Gastroesophageal sphincter (tissue), 3 donors: ENCODE measurements around the gene HELZ.

ENCODE experiments used
- EP300 ChIP-seq: sonication (generic); formaldehyde crosslinking; IDR thresholded peaks from one replicate; pipeline ENCODE4 v1.6.1; 2017; ENCODE audit warnings: antibody characterized with exemption, mild to moderate bottlenecking
- POLR2A ChIP-seq, 2 donors: fragments of 450-650 bp; IDR thresholded peaks; one replicate each; pipeline ENCODE4 v1.6.1; 2017; ENCODE audit warnings: antibody characterized with exemption in 2 of 2, mild to moderate bottlenecking in 2 of 2, moderate library complexity in 1 of 2
- POLR2AphosphoS5 ChIP-seq: sonication (generic); formaldehyde crosslinking; IDR thresholded peaks from one replicate; pipeline ENCODE4 v1.6.1; 2017; ENCODE audit warnings: antibody characterized with exemption
- TF ChIP-seq, protein P1 (sequence below), 4 experiments: fragments of 200-600 bp in 2 of 4; fragments of 450-650 bp in 2 of 4; sonication (generic) in 1 of 4; IDR thresholded peaks; one replicate each; pipeline ENCODE4 v1.5.1; 2017 to 2019; ENCODE audit warnings: antibody characterized with exemption in 4 of 4, mild to moderate bottlenecking in 2 of 4, moderate library complexity in 2 of 4

DNA sequence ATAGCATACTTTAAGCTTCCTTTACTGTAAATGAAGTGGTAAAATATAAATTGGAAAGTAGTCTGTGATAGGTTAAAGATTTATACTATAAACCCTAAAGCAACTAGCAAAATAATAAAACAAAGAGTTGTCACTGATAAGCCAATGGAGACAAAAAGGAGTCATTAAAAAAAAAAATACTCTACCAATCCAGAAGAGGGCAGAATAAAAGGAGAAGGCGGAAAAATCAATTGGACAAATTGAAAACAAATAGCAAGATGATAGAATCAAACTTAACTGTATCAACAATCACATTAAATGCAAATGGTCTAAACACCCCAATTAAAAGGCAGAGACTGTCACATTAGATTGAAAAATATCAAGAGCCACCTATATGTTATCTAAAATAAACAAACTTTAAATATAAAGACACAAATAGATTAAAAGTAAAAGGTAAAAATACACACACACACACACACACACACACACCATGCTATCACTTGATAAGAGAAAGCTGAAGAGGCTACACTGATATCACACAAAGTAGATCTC, 128.9 kb downstream of the HELZ start:
- TF ChIP-seq, protein P1, sequence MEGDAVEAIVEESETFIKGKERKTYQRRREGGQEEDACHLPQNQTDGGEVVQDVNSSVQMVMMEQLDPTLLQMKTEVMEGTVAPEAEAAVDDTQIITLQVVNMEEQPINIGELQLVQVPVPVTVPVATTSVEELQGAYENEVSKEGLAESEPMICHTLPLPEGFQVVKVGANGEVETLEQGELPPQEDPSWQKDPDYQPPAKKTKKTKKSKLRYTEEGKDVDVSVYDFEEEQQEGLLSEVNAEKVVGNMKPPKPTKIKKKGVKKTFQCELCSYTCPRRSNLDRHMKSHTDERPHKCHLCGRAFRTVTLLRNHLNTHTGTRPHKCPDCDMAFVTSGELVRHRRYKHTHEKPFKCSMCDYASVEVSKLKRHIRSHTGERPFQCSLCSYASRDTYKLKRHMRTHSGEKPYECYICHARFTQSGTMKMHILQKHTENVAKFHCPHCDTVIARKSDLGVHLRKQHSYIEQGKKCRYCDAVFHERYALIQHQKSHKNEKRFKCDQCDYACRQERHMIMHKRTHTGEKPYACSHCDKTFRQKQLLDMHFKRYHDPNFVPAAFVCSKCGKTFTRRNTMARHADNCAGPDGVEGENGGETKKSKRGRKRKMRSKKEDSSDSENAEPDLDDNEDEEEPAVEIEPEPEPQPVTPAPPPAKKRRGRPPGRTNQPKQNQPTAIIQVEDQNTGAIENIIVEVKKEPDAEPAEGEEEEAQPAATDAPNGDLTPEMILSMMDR (IDR thresholded peaks at IDR 0.05), result no peak
- TF ChIP-seq POLR2A (IDR thresholded peaks at IDR 0.05), result no peak
- TF ChIP-seq EP300, result no peak
- no peak for TF ChIP-seq POLR2AphosphoS5
